ENCODE data around the gene NKG7.

Gene NKG7

DNA sequence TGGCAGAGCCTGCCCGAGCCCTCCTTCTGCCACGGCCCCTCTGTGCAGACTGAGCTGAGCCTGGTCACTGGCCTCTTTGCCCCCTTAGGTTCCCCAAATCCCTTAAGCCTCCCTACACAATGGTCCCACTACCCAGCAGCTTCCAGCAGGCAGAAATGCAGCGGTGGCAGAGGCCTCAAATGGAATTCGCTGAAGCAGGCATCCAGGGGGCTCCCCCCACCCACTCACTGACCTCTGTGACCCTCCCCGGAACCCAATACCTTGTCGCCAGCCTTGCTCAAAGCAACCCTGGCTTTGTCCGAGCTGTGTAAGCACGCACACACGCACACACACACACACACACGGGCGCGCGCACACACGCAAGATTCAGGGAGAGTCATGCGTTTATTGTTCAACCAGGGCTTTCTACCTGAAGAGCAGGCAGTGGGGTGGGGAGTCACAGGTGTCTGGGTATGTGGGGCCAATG, 15.5 kb upstream of the NKG7 start, which contains the start of gene LIM2:
Gene LIM2, minus strand, starts transcription at position 51 of the 466 bp plus-strand sequence. CDS start 531 bp downstream, outside the sequence.
- TF ChIP-seq POLR2AphosphoS5 (IDR thresholded peaks at IDR 0.05; ENCODE audit: low read depth, low read length): no peak
- TF ChIP-seq, protein P1, sequence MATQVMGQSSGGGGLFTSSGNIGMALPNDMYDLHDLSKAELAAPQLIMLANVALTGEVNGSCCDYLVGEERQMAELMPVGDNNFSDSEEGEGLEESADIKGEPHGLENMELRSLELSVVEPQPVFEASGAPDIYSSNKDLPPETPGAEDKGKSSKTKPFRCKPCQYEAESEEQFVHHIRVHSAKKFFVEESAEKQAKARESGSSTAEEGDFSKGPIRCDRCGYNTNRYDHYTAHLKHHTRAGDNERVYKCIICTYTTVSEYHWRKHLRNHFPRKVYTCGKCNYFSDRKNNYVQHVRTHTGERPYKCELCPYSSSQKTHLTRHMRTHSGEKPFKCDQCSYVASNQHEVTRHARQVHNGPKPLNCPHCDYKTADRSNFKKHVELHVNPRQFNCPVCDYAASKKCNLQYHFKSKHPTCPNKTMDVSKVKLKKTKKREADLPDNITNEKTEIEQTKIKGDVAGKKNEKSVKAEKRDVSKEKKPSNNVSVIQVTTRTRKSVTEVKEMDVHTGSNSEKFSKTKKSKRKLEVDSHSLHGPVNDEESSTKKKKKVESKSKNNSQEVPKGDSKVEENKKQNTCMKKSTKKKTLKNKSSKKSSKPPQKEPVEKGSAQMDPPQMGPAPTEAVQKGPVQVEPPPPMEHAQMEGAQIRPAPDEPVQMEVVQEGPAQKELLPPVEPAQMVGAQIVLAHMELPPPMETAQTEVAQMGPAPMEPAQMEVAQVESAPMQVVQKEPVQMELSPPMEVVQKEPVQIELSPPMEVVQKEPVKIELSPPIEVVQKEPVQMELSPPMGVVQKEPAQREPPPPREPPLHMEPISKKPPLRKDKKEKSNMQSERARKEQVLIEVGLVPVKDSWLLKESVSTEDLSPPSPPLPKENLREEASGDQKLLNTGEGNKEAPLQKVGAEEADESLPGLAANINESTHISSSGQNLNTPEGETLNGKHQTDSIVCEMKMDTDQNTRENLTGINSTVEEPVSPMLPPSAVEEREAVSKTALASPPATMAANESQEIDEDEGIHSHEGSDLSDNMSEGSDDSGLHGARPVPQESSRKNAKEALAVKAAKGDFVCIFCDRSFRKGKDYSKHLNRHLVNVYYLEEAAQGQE (IDR thresholded peaks at IDR 0.05; ENCODE audit: insufficient read depth in 1 of 2, low read depth in 2 of 2, low read length in 2 of 2): no peak
- TF ChIP-seq TAF1 (IDR thresholded peaks at IDR 0.05; ENCODE audit: borderline replicate concordance, insufficient read depth, low read length): no peak

DNA sequence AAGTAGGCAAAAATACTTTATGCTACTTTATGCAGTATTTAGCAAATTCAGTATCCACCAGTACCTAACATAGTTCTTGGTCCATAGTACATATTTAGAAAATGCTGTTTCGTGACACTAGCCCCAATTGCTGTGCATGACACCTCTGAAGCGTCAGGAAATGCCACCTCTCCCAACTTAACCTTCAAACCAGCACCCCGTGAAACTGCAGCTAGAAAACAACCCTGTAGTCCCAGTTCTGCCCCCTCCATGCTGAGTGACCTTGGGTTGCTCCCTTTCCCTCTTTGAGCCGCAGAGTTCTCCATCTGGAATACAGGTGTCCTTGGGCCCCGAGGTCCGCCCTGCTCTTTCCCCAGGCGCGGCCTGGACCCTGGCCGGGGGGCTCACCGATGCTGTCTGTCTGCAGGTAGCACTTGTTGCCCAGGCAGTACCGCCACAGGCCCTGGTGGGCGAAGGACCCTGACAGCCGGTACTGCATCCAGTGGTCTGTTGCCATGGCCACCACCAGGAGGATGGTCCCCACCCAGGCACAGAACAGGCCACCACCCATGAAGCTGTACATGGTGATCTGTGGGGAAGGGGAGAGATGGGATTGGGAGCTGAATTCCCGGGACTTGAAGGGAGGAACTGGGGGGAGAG, 14.5 kb upstream of the NKG7 start:
- TF ChIP-seq SIN3A (IDR thresholded peaks at IDR 0.05; ENCODE audit: borderline replicate concordance, insufficient read depth, low read length) (no peak), TAF1 (IDR thresholded peaks at IDR 0.05; ENCODE audit: borderline replicate concordance, insufficient read depth, low read length) (no peak), POLR2AphosphoS5 (IDR thresholded peaks at IDR 0.05; ENCODE audit: low read depth, low read length) (no peak), FOXP2 (optimal IDR thresholded peaks at IDR 0.05; ENCODE audit: borderline replicate concordance, extremely low read depth, extremely low read length, insufficient read depth) (no peak)
- TF ChIP-seq, protein P1 (IDR thresholded peaks at IDR 0.05; ENCODE audit: insufficient read depth in 1 of 2, low read depth in 2 of 2, low read length in 2 of 2): no peak

DNA sequence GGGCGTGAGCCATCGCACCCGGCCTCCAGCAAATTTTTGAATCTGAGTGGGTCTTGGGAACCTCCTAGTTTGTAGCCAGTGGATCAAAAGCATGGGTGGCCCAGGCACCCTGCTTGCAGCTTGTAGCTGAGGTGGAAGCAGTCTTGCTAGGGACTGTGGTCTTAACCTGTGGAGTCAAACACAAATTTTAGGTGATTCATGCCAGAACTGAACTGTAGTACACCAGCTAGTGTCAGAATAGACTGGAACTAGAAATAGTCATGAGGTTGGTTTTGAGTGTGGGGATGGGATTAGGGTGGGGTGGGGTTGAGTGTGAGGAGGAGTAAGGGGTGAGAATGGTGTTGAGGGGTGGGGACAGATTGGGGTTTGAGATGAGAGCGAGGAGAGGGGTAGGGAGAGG, 9.6 kb upstream of the NKG7 start:
- TF ChIP-seq TAF1 (IDR thresholded peaks at IDR 0.05; ENCODE audit: borderline replicate concordance, insufficient read depth, low read length): no peak
- TF ChIP-seq, protein P1 (IDR thresholded peaks at IDR 0.05; ENCODE audit: insufficient read depth in 1 of 2, low read depth in 2 of 2, low read length in 2 of 2): no peak
- no peak for TF ChIP-seq FOXP2 (optimal IDR thresholded peaks at IDR 0.05; ENCODE audit: borderline replicate concordance, extremely low read depth, extremely low read length, insufficient read depth)
- TF ChIP-seq SIN3A (IDR thresholded peaks at IDR 0.05; ENCODE audit: borderline replicate concordance, insufficient read depth, low read length): no peak
- TF ChIP-seq POLR2AphosphoS5 (IDR thresholded peaks at IDR 0.05; ENCODE audit: low read depth, low read length): no peak

DNA sequence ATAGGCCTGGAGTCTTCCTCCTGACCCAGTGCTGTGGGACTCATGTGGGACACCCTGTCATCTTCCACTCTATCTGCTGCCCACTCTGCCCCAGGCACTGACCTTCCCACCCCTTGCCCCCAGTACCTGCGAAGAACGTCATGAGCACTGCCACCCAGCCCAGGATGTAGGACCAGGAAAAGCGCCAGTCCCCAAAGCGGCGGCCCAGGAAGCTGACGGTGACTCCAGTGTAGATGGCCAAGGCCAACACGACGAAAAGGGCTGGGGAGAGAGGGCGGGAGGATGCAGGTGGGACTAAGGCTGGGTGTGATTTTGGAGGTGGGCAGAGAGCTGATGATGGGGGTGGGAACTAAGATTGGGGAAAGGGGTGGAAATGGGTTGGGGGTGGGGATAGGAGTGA, 7.9 kb upstream of the NKG7 start:
- TF ChIP-seq, protein P1 (IDR thresholded peaks at IDR 0.05; ENCODE audit: insufficient read depth in 1 of 2, low read depth in 2 of 2, low read length in 2 of 2): no peak
- TF ChIP-seq SIN3A (IDR thresholded peaks at IDR 0.05; ENCODE audit: borderline replicate concordance, insufficient read depth, low read length) (no peak), POLR2AphosphoS5 (IDR thresholded peaks at IDR 0.05; ENCODE audit: low read depth, low read length) (no peak), TAF1 (IDR thresholded peaks at IDR 0.05; ENCODE audit: borderline replicate concordance, insufficient read depth, low read length) (no peak), FOXP2 (optimal IDR thresholded peaks at IDR 0.05; ENCODE audit: borderline replicate concordance, extremely low read depth, extremely low read length, insufficient read depth) (no peak)

Measured in PFSK-1 (cell line).